Measurements from ENCODE around the gene P2RY4.
"Not testable (repeated sequence)": the region's sequence is repeated elsewhere in the genome, so short reads cannot be mapped to it uniquely, and the experiment has no call there.

P2RY4 gene

GRCh38 chrX:70260104-70260503 is at the start of gene P2RY4:
Gene P2RY4 (minus strand): TSS chrX:70260204. CDS start chrX:70259624, 580 bp downstream.
- no peak for DNase-seq (ENCODE audit: low spot score)

- DNase-seq (ENCODE audit: low spot score): no peak
Measured at GRCh38 chrX:70301716-70302115, 41.7 kb upstream of the P2RY4 start.

- no peak for DNase-seq (ENCODE audit: low spot score)
Measured at GRCh38 chrX:70293621-70294020, 33.6 kb upstream of the P2RY4 start.

- DNase-seq (ENCODE audit: low spot score): no peak
Measured at GRCh38 chrX:70292788-70293187, 32.8 kb upstream of the P2RY4 start.

- DNase-seq (ENCODE audit: low spot score): peak; percentile 86
Measured at GRCh38 chrX:70289793-70290770, 30.1 kb upstream of the P2RY4 start, which contains the start of the genes KIF4A and PDZD11. Gene KIF4A (plus strand): TSS chrX:70290104. CDS start chrX:70290459, 355 bp downstream. Gene PDZD11 (minus strand): TSS chrX:70289927. CDS start chrX:70289341, 586 bp downstream.

- DNase-seq (ENCODE audit: low spot score): no peak
Measured at GRCh38 chrX:70289168-70289792, 29.3 kb upstream of the P2RY4 start.

GRCh38 chrX:70281951-70282350 is 21.9 kb upstream of the P2RY4 start, which contains the start of gene RAB41:
Gene RAB41 (plus strand): TSS chrX:70282172. CDS start chrX:70282218, 46 bp downstream.
- DNase-seq (ENCODE audit: low spot score): no peak

GRCh38 chrX:70280573-70280972 is 20.6 kb upstream of the P2RY4 start:
- DNase-seq (ENCODE audit: low spot score): no peak

- no peak for DNase-seq (ENCODE audit: low spot score)
Measured at GRCh38 chrX:70279081-70279480, 19.1 kb upstream of the P2RY4 start.

GRCh38 chrX:70274029-70274428 is 14.0 kb upstream of the P2RY4 start:
- not testable (repeated sequence) for DNase-seq (ENCODE audit: low spot score)

- DNase-seq (ENCODE audit: low spot score): no peak
Measured at GRCh38 chrX:70268034-70268433, 8.0 kb upstream of the P2RY4 start, which contains the start of gene ARR3. Gene ARR3 (plus strand): TSS chrX:70268334. CDS start chrX:70269386, 1,052 bp downstream.

GRCh38 chrX:70264784-70265183 is 4.8 kb upstream of the P2RY4 start:
- DNase-seq (ENCODE audit: low spot score): no peak

GRCh38 chrX:70262952-70263567 is 3.1 kb upstream of the P2RY4 start:
- peak; percentile 38 for DNase-seq (ENCODE audit: low spot score)

GRCh38 chrX:70257423-70258288 is 2.3 kb downstream of the P2RY4 start:
- no peak for DNase-seq (ENCODE audit: low spot score)

GRCh38 chrX:70255452-70255851 is 4.6 kb downstream of the P2RY4 start:
- DNase-seq (ENCODE audit: low spot score): no peak

GRCh38 chrX:70254909-70255308 is 5.1 kb downstream of the P2RY4 start:
- DNase-seq (ENCODE audit: low spot score): no peak

- DNase-seq (ENCODE audit: low spot score): no peak
Measured at GRCh38 chrX:70254063-70254400, 6.0 kb downstream of the P2RY4 start.

- no peak for DNase-seq (ENCODE audit: low spot score)
Measured at GRCh38 chrX:70253377-70254062, 6.5 kb downstream of the P2RY4 start.

GRCh38 chrX:70252491-70252890 is 7.5 kb downstream of the P2RY4 start:
- DNase-seq (ENCODE audit: low spot score): no peak

- DNase-seq (ENCODE audit: low spot score): no peak
Measured at GRCh38 chrX:70247252-70247651, 12.8 kb downstream of the P2RY4 start.

- no peak for DNase-seq (ENCODE audit: low spot score)
Measured at GRCh38 chrX:70244881-70245280, 15.1 kb downstream of the P2RY4 start.
